Subcutaneous adipose tissue (tissue), 4 donors: Measurements from ENCODE around the gene ARRDC4. TPM values are rescaled to one million over a fixed set of nuclear protein-coding genes. Genes with fewer than 3 reads are reported as not detected.

ENCODE experiments used
- total RNA-seq, 4 donors: library from RNA; depleted of rRNA; stranded (reverse); fragments of >200 nt; gene quantifications; one replicate each; pipeline ENCODE4 v1.1.0, GENCODE V29; 2016
- TF ChIP-seq, protein P1 (sequence below): fragments of 450-650 bp; IDR thresholded peaks from one replicate; pipeline ENCODE4 v1.5.1; 2016; ENCODE audit warnings: low read depth, mild to moderate bottlenecking, control low read depth, antibody characterized with exemption, moderate library complexity

ARRDC4 gene
- total RNA-seq, 4 donors from 2014 or later: 13.4 to 28.7 (median 16.8) TPM

DNA sequence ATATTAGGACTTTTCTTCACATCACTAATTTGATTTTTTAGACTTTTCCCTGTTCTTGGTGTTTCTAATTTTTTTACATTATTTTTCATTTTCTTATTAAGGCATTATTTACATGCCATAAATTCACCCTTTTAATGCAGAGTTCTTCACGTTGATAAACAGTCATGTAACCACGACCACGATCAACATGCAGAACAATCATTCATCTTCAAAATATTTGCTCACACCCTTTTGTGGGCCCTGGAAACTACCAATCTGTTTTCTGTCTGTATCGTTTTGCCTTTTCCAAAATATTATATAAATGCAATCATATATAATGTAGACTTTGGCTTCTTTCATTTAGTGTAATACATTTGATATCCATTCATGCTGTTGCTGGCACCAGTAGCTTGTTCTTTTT lies 48.7 kb downstream of the ARRDC4 start:
- TF ChIP-seq, protein P1, sequence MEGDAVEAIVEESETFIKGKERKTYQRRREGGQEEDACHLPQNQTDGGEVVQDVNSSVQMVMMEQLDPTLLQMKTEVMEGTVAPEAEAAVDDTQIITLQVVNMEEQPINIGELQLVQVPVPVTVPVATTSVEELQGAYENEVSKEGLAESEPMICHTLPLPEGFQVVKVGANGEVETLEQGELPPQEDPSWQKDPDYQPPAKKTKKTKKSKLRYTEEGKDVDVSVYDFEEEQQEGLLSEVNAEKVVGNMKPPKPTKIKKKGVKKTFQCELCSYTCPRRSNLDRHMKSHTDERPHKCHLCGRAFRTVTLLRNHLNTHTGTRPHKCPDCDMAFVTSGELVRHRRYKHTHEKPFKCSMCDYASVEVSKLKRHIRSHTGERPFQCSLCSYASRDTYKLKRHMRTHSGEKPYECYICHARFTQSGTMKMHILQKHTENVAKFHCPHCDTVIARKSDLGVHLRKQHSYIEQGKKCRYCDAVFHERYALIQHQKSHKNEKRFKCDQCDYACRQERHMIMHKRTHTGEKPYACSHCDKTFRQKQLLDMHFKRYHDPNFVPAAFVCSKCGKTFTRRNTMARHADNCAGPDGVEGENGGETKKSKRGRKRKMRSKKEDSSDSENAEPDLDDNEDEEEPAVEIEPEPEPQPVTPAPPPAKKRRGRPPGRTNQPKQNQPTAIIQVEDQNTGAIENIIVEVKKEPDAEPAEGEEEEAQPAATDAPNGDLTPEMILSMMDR: no peak

DNA sequence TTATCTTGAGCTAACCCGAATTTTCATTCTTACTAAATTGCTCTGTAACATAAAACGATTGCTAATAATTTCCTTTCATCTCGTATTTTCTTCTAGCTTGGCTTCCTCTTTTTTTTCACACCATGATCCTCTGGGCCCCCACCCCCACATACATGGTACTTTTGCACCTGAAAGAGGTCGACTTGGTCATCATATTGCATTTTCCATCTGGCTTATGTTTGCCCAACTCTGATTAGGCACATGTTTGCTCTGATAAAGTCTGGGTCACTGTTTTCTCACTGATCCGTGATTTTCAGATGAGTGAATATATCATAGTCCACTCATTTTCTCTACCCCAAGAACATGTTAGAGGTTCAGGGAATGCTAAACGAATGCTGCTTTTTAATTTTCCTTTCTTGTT lies 49.5 kb downstream of the ARRDC4 start:
- TF ChIP-seq, protein P1: no peak

DNA sequence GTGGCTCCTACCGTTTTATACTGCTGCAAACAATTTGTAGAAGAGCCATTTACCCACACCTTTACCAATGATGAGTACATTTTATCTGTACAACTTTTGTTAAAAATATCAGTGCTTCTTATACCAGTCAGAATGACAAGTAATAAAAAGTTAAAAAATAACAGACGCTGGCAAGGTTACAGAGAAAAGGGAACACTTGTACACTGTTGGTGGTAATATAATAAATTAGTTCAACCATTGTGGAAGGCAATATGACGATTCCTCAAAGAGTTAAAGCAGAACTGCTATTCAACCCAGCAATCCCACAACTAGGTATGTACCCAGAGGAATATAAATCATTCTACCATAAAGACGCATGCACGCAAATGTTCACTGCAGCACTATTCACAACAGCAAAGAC lies 51.9 kb downstream of the ARRDC4 start:
- TF ChIP-seq, protein P1: no peak

DNA sequence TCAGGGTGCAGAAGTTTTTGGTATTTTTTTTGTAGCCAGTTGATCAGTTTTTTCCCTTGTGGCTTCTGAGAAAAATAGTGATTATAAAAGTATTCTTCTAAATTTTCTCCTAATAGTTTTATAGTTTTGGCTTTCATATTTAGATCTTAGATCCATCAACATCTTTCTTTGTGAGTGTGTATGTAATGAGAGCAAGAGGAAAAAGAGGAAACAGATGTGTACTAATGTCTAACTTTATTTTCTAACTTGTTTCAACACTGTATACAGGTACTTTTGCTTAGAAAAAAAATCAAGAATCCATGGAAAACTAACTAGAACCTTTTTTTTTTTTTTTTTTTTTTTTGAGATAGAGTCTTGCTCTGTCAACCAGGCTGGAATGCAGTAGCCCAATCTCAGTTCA lies 53.1 kb downstream of the ARRDC4 start:
- TF ChIP-seq, protein P1: no peak

DNA sequence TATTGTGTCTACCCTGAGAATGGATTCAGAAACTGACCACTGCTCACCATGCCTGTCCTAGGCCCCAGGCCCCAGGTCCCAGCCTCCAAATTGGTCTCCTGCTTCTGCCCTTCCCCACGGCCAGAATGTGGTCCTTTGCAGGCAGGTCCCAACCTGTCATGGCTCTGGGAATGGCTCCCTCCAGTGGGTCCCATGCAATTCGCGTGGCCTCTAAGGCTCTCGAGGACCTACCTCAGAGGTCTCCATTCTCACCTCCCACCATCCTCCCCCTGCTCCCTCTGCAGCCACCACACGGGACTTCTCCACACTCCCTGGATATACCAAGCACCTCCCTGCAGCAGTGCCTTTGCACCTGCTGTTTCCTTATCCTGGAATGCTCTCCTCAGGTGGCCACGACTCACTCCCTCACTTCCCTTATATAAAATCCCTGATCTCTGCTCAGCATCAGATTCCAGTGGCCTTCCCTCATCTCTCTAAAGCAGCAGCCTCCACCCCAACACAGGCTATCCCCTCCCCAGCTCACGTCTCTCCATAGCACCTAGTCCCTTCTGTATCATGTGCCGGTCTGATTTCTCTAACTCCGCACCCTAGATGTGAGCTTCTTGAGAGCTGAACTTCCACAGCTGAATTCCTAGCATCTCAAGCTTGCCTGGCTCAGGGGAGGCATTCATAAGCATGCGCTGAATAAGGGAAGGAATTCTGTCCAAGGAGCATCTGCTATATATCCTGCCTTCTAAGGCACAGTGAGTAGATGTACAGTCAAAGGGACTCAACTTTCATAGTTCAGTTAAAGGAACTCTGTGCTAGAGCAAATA lies 56.9 kb downstream of the ARRDC4 start:
- TF ChIP-seq, protein P1: no peak

DNA sequence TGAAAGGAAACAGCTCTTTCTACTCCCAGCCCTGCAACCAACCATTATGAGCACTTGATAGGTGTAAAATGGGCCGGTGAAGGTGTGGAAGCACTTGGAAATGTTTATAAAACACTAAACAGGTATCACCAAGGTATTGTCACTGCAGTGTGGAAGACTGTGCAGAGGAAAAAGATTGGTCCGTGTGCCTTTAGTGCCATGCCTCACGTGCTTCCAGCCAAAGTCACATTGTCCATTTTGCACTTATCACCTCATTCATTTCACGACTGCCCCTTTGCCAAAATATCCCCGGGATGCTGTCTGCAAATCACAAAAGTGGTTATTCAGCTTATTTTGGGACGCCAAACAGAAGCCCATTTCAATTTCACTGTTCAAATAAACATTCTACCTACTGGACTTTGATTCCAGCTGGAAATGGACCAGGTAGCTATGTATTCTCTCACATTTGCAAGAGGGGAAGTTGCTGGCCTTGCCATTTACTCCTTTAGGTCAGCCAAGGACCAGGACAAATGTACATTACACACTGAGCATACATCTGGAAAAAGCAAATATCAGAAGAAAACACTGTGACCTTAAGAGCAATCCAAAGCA lies 58.4 kb downstream of the ARRDC4 start:
- TF ChIP-seq, protein P1: no peak
